Stimulated activated CD8-positive, alpha-beta memory T cell treated with anti-CD3 and anti-CD28 coated beads, Interleukin-4, amount 100 ng/mL, for 4 hours (primary cell): ENCODE data around the gene UBASH3B.
"Not testable (repeated sequence)": the region's sequence is repeated elsewhere in the genome, so short reads cannot be mapped to it uniquely, and the experiment has no call there.

Experiments
- DNase-seq, 2 donors: peaks; one replicate each; pipeline ENCODE4 v3.0.0-alpha.2; 2020; ENCODE audit warnings: low read depth in 2 of 2, low spot score in 1 of 2

UBASH3B gene

GRCh38 chr11:122807731-122808477, 152.4 kb downstream of the UBASH3B start:
- no peak for DNase-seq

- DNase-seq: no peak
Measured at GRCh38 chr11:122808478-122808869, 153.0 kb downstream of the UBASH3B start.

- DNase-seq: no peak
Measured at GRCh38 chr11:122809866-122810265, 154.3 kb downstream of the UBASH3B start.

GRCh38 chr11:122811721-122812120, 156.2 kb downstream of the UBASH3B start:
- DNase-seq: no peak

GRCh38 chr11:122812638-122813037, 157.1 kb downstream of the UBASH3B start:
- DNase-seq: no peak

- no peak for DNase-seq
Measured at GRCh38 chr11:122813176-122813893, 157.8 kb downstream of the UBASH3B start.

GRCh38 chr11:122813894-122814270, 158.4 kb downstream of the UBASH3B start:
- DNase-seq: no peak

- no peak for DNase-seq
Measured at GRCh38 chr11:122814401-122814800, 158.9 kb downstream of the UBASH3B start.

GRCh38 chr11:122815900-122816299, 160.4 kb downstream of the UBASH3B start:
- DNase-seq: no peak

GRCh38 chr11:122816761-122817520, 161.4 kb downstream of the UBASH3B start:
- DNase-seq: no peak

- DNase-seq: no peak
Measured at GRCh38 chr11:122820158-122820557, 164.6 kb downstream of the UBASH3B start.

- no peak for DNase-seq
Measured at GRCh38 chr11:122821169-122821568, 165.6 kb downstream of the UBASH3B start.

GRCh38 chr11:122822241-122822640, 166.7 kb downstream of the UBASH3B start:
- DNase-seq: no peak

- no peak for DNase-seq
Measured at GRCh38 chr11:122823564-122823963, 168.0 kb downstream of the UBASH3B start.

- not testable (repeated sequence) for DNase-seq
Measured at GRCh38 chr11:122829371-122829770, 173.8 kb downstream of the UBASH3B start.

GRCh38 chr11:122832297-122832696, 176.8 kb downstream of the UBASH3B start:
- not testable (repeated sequence) for DNase-seq

- DNase-seq: no peak
Measured at GRCh38 chr11:122832721-122833470, 177.4 kb downstream of the UBASH3B start.

- DNase-seq: no peak
Measured at GRCh38 chr11:122833846-122834464, 178.4 kb downstream of the UBASH3B start.

- no peak for DNase-seq
Measured at GRCh38 chr11:122836916-122837315, 181.4 kb downstream of the UBASH3B start.

GRCh38 chr11:122837528-122838346, 182.2 kb downstream of the UBASH3B start:
- no peak for DNase-seq
